ENCODE results near the gene RGS6.

DNA sequence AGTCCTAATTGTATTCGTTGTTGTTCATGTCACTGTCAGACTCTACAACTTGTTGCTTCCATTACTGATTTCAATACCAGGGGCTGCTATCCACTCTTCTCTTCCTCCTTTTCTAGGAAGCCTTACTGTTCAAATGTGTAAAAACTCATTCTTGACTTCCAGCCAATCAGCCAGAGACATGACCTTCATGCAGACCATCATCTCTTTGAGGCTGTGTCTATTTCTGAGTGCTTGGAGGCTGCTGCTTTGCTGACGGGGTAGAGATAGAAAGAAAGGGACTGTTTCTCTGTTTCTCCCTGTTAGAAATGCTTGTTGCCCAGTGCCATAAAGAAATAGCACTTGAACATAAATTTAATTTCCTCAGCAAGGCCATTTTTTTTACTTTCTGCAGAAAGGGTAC lies 282.9 kb downstream of the RGS6 start:
- TF ChIP-seq CTCF (IDR thresholded peaks at IDR 0.05 in 4 of 5, conservative IDR thresholded peaks at IDR 0.05 in 1 of 5) (no peak), POLR2A (IDR thresholded peaks at IDR 0.05) (no peak)

Measured in gastrocnemius medialis (tissue), 4 donors.